NCI-H1436 treated with DMSO at 0.1 percent for 48 hours (cell line): ENCODE results near the gene RNF126.
"Not testable (repeated sequence)": the region's sequence is repeated elsewhere in the genome, so short reads cannot be mapped to it uniquely, and the experiment has no call there.

ENCODE experiments used
- DNase-seq: peaks from one replicate; lab custom pipeline; 2025; lab: John Stamatoyannopoulos, UW

The RNF126 gene

GRCh38 chr19:611481-611868 is 51.5 kb downstream of the RNF126 start:
- DNase-seq: no peak

DNA sequence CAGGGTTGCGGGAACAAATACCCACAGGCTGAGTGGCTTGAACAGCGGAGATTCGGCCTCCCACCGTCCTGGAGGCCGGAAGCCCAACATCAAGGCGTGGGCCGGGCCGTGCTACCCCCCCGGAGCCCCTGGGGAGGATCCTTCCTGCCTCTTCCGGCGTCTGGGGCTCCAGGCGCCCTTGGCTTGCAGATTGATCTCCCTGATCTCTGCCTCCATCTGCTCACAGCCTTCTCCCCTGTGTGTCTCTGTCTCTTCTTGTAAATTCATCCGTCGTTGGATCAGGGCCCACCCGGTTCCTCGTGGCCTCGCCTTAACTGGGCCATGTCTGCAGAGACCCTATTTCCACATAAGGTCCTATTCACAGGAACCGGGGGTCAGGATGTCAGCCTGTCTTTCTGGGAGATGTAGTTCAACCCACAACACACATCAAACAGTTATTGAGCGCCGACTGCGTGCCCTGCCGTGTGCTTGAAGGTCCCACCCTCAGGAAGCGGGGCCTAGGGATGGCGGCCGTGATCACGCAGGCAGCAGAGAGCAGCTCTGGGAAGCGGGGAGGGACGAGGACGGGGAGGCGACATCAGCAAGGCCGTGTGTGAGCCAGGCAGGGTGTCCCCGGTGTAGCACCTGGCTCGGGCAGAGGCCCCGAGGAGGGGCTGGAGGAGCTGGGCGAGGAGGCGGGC is 52.1 kb downstream of the RNF126 start:
- DNase-seq: peak; percentile 21

DNA sequence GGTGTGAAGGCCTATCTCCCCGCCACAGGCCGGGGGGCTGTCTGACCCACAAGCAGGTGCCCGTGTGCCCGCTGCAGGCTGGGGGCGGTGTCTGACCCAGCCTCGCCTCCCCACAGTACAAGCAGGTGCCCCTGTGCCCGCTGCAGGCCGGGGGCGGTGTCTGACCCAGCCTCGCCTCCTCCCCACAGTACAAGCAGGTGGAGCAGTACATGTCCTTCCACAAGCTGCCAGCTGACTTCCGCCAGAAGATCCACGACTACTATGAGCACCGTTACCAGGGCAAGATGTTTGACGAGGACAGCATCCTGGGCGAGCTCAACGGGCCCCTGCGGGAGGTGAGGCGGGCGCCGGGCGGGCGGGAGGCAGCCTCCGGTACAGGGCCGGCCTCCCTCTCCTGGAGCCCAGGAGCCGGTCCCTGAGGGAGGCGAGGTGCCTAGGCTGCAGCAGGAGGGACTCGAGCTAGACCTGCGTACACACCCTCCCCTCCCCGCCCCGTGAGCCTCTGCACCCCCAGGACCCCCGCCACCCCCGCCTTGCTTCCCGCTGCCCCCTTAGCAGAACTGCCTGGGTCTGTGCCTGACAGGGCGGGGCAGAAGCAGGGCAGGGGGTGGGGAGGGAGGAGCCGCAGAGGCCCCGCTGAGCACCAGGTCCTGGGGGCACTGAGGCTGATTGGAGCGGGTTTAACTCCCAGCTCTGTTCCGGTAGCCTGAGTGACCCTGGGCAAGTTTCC is 52.8 kb downstream of the RNF126 start:
- no peak for DNase-seq

DNA sequence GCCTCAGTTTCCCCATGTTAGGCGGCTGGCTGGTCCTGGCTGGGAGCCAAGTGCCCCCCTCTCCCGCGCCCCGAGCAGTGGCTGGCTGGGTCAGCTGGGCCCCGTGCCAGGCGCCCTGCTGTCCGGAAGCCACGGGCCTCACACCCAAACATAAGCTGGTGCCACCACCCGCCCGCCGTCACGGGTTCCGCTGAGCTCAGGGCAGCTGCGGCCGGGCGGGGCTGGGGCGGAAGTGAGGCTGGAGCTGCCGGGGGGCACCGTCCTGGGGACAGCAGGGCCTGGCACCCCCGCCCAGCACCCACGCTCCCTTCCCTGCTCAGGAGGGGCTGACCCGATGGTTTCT is 54.0 kb downstream of the RNF126 start:
- DNase-seq: no peak

DNA sequence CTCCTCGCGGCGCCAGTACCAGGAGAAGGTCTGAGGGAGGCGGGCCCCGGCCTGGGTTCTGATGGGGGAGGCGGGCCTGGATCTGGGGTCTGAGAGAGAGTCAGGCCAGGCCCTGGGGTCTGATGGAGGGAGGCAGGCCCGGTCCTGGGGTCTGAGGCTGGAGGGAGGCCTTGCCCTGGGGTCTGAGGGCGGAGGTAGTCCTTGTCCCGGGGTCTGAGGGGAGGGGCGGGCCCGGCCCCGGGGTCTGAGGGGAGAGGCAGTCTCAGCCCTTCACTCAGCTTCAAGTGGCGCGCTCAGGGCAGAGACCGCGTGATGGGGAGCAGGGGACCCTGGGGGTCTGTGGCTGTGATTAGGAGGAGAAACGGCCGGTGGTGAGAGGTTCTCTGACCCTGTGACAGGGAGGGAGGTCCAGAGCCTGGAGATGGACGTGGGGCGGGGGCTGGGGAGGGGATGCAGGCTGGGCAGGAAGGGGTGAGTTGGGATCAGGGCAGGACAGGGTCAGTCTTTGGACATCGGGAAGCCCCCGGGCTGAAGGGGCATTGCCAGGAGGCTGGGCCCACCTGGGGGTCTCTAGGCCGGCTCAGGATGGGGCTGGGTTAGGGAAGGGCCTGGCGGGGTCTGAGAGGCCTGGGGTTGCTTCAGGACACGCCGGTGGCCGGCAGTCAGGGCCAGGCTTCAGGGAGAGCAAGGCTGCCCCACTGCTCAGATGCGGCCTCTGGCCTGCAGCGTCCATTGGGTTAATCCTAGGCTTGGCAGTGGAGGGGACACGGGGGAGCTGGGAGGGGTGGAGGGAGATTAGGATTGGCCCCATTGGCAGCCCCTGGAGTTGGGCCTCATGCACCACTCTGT is 54.6 kb downstream of the RNF126 start:
- no peak for DNase-seq

DNA sequence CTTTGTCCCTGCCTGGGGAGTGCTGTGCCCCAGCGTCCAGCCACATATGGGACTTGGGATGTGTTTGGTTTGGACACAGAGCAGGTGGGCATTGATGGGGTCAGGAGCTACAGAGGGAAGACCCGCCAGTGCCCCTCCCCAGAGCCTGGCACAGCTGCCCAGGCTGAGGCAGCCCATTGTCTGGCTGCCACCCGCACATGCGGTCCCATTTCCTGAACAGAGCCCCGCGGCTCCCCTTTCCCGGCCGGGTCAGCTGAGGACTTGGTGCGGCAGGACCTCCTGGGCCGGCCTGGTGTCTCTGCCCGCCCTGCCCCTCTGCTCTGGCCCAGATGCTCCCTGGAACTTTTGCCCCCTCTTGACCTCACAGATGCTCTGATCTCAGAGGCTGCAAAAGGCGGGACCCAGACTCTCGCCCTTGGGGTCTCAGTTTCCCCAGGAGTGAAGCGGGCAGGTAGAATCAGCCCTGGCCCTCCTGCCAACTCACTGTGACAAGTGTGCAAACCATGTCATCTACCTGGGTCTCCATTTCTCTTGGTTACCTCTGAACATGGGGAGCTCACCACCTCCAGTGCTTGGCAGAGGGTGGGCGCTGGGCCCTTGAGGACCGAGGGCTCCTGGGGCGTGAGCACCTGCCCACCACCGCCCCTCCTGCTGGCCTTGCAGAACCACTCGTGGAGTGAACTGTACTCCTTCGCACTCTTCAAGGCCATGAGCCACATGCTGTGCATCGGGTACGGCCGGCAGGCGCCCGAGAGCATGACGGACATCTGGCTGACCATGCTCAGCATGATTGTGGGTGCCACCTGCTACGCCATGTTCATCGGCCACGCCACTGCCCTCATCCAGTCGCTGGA is 55.5 kb downstream of the RNF126 start:
- DNase-seq: no peak

- DNase-seq: not testable (repeated sequence)
Measured at GRCh38 chr19:605061-605971, 57.7 kb downstream of the RNF126 start.

DNA sequence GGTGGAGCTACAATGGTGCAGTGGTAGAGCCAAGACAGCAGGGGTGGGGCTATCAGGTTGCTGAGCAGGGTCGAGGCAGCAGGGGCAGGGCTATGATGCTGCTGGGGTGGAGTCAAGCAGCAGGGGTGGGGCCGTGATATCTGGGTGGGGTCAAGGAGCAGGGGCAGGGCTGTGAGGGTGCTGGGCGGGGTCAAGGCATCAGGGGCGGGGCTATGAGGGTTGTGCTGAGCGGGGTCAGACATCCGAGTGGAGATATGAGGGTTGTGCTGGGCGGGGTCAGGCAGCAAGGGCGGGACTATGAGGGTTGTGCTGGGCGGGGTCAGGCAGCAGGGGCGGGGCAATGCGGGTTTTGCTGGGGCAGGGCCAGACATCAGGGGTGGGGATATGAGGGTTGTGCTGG is 58.7 kb downstream of the RNF126 start:
- DNase-seq: no peak

DNA sequence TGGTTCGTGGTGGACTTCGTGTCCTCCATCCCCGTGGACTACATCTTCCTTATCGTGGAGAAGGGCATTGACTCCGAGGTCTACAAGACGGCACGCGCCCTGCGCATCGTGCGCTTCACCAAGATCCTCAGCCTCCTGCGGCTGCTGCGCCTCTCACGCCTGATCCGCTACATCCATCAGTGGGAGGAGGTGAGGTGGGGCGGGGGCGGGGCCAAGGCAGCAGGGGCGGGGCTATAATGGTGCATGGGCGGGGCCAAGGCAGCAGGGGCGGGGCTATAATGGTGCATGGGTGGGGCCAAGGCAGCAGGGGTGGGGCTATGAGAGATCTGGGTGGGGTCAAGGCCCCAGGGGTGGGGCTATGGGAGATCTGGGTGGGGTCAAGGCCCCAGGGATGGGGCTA is 59.2 kb downstream of the RNF126 start:
- not testable (repeated sequence) for DNase-seq

- not testable (repeated sequence) for DNase-seq
Measured at GRCh38 chr19:603302-603639, 59.7 kb downstream of the RNF126 start.

GRCh38 chr19:602391-603301 is 60.4 kb downstream of the RNF126 start:
- no peak for DNase-seq

GRCh38 chr19:601790-602189 is 61.2 kb downstream of the RNF126 start:
- DNase-seq: no peak

- DNase-seq: no peak
Measured at GRCh38 chr19:601310-601709, 61.7 kb downstream of the RNF126 start.
